H9 (cell line): Measurements from ENCODE around the gene SNRPF. TPM values are rescaled to one million over a fixed set of nuclear protein-coding genes. Genes with fewer than 3 reads are reported as not detected.
A peak's percentile ranks its signal among the peaks of the same experiment; 100 is the strongest.

Source experiments
- DNase-seq: peaks from one replicate; pipeline ENCODE4 v3.0.0-alpha.2; 2017
- H2AFZ ChIP-seq: one replicate; pipeline ENCODE4 v1.6.1; 2013; ENCODE audit warnings: mild to moderate bottlenecking, low read length, control low read depth, moderate library complexity
- H2AK5ac ChIP-seq: 2 replicates; pipeline ENCODE4 v1.6.1; 2013; ENCODE audit warnings: low read length, control low read depth, mixed read lengths; ENCODE audit not compliant: insufficient read length
- H2BK120ac ChIP-seq: one replicate; pipeline ENCODE4 v1.6.1; 2013; ENCODE audit warnings: low read depth, mild to moderate bottlenecking, low read length, control low read depth, inconsistent platforms; ENCODE audit not compliant: poor library complexity, severe bottlenecking
- H2BK12ac ChIP-seq: 2 replicates; pipeline ENCODE4 v1.6.1; 2013; ENCODE audit warnings: low read length, control low read depth, mixed read lengths, low read depth; ENCODE audit not compliant: insufficient read length
- H2BK15ac ChIP-seq: 2 replicates; pipeline ENCODE4 v1.6.1; 2013; ENCODE audit warnings: low read depth, low read length, control low read depth
- H2BK20ac ChIP-seq: one replicate; pipeline ENCODE4 v1.6.1; 2013; ENCODE audit warnings: low read depth, mild to moderate bottlenecking, low read length, control low read depth, inconsistent platforms; ENCODE audit not compliant: poor library complexity, severe bottlenecking
- H2BK5ac ChIP-seq: 2 replicates; pipeline ENCODE4 v1.6.1; 2013; ENCODE audit warnings: low read length, control low read depth, mixed read lengths; ENCODE audit not compliant: insufficient read length
- H3K14ac ChIP-seq: 2 replicates; pipeline ENCODE4 v1.6.1; 2013; ENCODE audit warnings: low read length, control low read depth; ENCODE audit not compliant: insufficient read depth
- H3K18ac ChIP-seq: 2 replicates; pipeline ENCODE4 v1.6.1; 2013; ENCODE audit warnings: low read depth, mild to moderate bottlenecking, mixed read lengths, low read length, control low read depth; ENCODE audit not compliant: insufficient read length
- H3K23ac ChIP-seq: 2 replicates; pipeline ENCODE4 v1.6.1; 2013; ENCODE audit warnings: low read length, control low read depth, mixed read lengths, low read depth; ENCODE audit not compliant: insufficient read length
- H3K23me2 ChIP-seq: 2 replicates; pipeline ENCODE4 v1.6.1; 2013; ENCODE audit warnings: low read depth, mild to moderate bottlenecking, mixed read lengths, low read length, control low read depth; ENCODE audit not compliant: insufficient read length, poor library complexity, severe bottlenecking
- H3K27ac ChIP-seq: 2 replicates; pipeline ENCODE4 v1.5.1; 2013; ENCODE audit warnings: low read length, control low read depth, mixed read lengths, low read depth; ENCODE audit not compliant: insufficient read length
- H3K27me3 ChIP-seq: 2 replicates; pipeline ENCODE4 v1.6.1; 2013; ENCODE audit warnings: low read length, control low read depth, inconsistent platforms; ENCODE audit not compliant: insufficient read depth
- H3K4ac ChIP-seq: 2 replicates; pipeline ENCODE4 v1.6.1; 2013; ENCODE audit warnings: low read depth, mild to moderate bottlenecking, control low read depth, inconsistent platforms, low read length, moderate library complexity
- H3K4me1 ChIP-seq: 2 replicates; pipeline ENCODE4 v1.6.1; 2013; ENCODE audit warnings: low read length, control low read depth, inconsistent platforms; ENCODE audit not compliant: insufficient read depth
- H3K4me2 ChIP-seq: 2 replicates; pipeline ENCODE4 v1.6.1; 2013; ENCODE audit warnings: low read length, control low read depth, mixed read lengths; ENCODE audit not compliant: insufficient read length, insufficient read depth
- H3K56ac ChIP-seq: 2 replicates; pipeline ENCODE4 v1.6.1; 2013; ENCODE audit warnings: low read depth, mild to moderate bottlenecking, mixed read lengths, low read length, control low read depth; ENCODE audit not compliant: insufficient read length
- H3K79me1 ChIP-seq: 2 replicates; pipeline ENCODE4 v1.6.1; 2013; ENCODE audit warnings: low read depth, mild to moderate bottlenecking, moderate library complexity, low read length, control low read depth, inconsistent platforms; ENCODE audit not compliant: insufficient read depth, poor library complexity, severe bottlenecking
- H3K79me2 ChIP-seq: 2 replicates; pipeline ENCODE4 v1.6.1; 2013; ENCODE audit warnings: low read length, control low read depth, inconsistent platforms; ENCODE audit not compliant: insufficient read depth
- H3K9ac ChIP-seq: 2 replicates; pipeline ENCODE4 v1.6.1; 2013; ENCODE audit warnings: low read length, control low read depth, mixed read lengths; ENCODE audit not compliant: insufficient read length; ENCODE audit errors: extremely low read depth
- H3K9me3 ChIP-seq: one replicate; pipeline ENCODE4 v1.6.1; 2013; ENCODE audit warnings: low read depth, low read length, inconsistent platforms; ENCODE audit not compliant: control insufficient read depth
- H3T11ph ChIP-seq: one replicate; pipeline ENCODE4 v1.6.1; 2013; ENCODE audit warnings: mild to moderate bottlenecking, low read length, control low read depth, inconsistent platforms
- H4K20me1 ChIP-seq: one replicate; pipeline ENCODE4 v1.6.1; 2013; ENCODE audit not compliant: control insufficient read depth, insufficient read length, insufficient read depth
- H4K5ac ChIP-seq: 2 replicates; pipeline ENCODE4 v1.6.1; 2013; ENCODE audit warnings: low read depth, mild to moderate bottlenecking, mixed read lengths, low read length, control low read depth; ENCODE audit not compliant: insufficient read length
- H4K8ac ChIP-seq: replicated peaks from 2 replicates; pipeline ENCODE4 v1.6.1; 2013; ENCODE audit warnings: low read length, control low read depth, mixed read lengths, low read depth; ENCODE audit not compliant: insufficient read length
- H4K91ac ChIP-seq: 2 replicates; pipeline ENCODE4 v1.6.1; 2013; ENCODE audit warnings: low read depth, mild to moderate bottlenecking, moderate library complexity, mixed read lengths, low read length, control low read depth; ENCODE audit not compliant: insufficient read length
- H3K27ac Mint-ChIP-seq, 3 experiments: 2 replicates in 2 of 3; 3 replicates in 1 of 3; pipeline ENCODE4 v1.8.0; 2020 to 2021; ENCODE audit warnings: mixed read lengths in 3 of 3, mild to moderate bottlenecking in 1 of 3, moderate library complexity in 1 of 3
- H3K27me3 Mint-ChIP-seq: 2 replicates; pipeline ENCODE4 v1.8.0; 2021; ENCODE audit warnings: low read depth, mild to moderate bottlenecking, moderate library complexity, mixed read lengths
- H3K36me3 Mint-ChIP-seq, 3 experiments: 2 replicates in 2 of 3; 3 replicates in 1 of 3; pipeline ENCODE4 v1.8.0; 2020 to 2021; ENCODE audit warnings: low read depth in 3 of 3, mixed read lengths in 3 of 3; ENCODE audit not compliant: insufficient read depth in 1 of 3
- H3K4me1 Mint-ChIP-seq, 2 experiments: 2 replicates each; pipeline ENCODE4 v1.8.0; 2020; ENCODE audit warnings: mixed read lengths in 2 of 2
- H3K4me3 Mint-ChIP-seq, 2 experiments: 2 replicates in 1 of 2; 3 replicates in 1 of 2; pipeline ENCODE4 v1.8.0; 2020 to 2021; ENCODE audit warnings: mild to moderate bottlenecking in 2 of 2, mixed read lengths in 2 of 2, moderate library complexity in 1 of 2
- H3K9me3 Mint-ChIP-seq, 2 experiments: 2 replicates in 1 of 2; 3 replicates in 1 of 2; pipeline ENCODE4 v1.8.0; 2020; ENCODE audit warnings: mild to moderate bottlenecking in 2 of 2, mixed read lengths in 2 of 2, moderate library complexity in 1 of 2
- CTCF ChIP-seq: fragments of 200-600 bp; sonication (generic); conservative IDR thresholded peaks from 3 replicates; pipeline ENCODE4 v1.8.0; 2021; ENCODE audit warnings: antibody characterized with exemption, mild to moderate bottlenecking
- WGBS: extraction: QIAGEN DNeasy Blood & Tissue Kit; methylation state at CpG from one replicate; pipeline ENCODE4 v1.1.7; 2013; ENCODE audit warnings: missing lambda C conversion rate, low lambda C conversion rate, mixed read lengths; ENCODE audit not compliant: insufficient read length; ENCODE audit errors: extremely low coverage; 5-methylcytosine and 5-hydroxymethylcytosine counted together
- total RNA-seq: library from RNA; stranded (reverse); gene quantifications from 2 replicates; pipeline ENCODE4 v1.2.1, GENCODE V29; 2021

Gene SNRPF
- total RNA-seq, 1 experiment from 2014 or later = 77.1 TPM

GRCh38 chr12:95848575-95849388 is 10.0 kb upstream of the SNRPF start:
- Histone ChIP-seq H2BK15ac (no peak overlapping the region), H3K27ac (no peak overlapping the region), H2BK5ac (no peak overlapping the region), H4K8ac (no peak overlapping the region), H3K4me2 (no peak overlapping the region), H3K27me3 (no peaks in the 10 kb centered on the region), H4K5ac (no peak overlapping the region), H3K23me2 (no peaks in the 10 kb centered on the region), H3K9ac (no peak overlapping the region), H3T11ph (no peak overlapping the region), H3K4ac (no peak overlapping the region), H3K14ac (no peak overlapping the region), H2AFZ (no peak overlapping the region), H3K56ac (no peak overlapping the region), H3K4me1 (no peaks in the 10 kb centered on the region), H3K23ac (no peak overlapping the region), H2BK20ac (no peak overlapping the region), H4K20me1 (no peaks in the 10 kb centered on the region), H2BK120ac (no peak overlapping the region), H2AK5ac (no peak overlapping the region), H3K79me1 (no peaks in the 10 kb centered on the region), H2BK12ac (no peak overlapping the region), H3K18ac (no peak overlapping the region), H3K9me3 (no peaks in the 10 kb centered on the region), H4K91ac (no peak overlapping the region), H3K79me2 (no peaks in the 10 kb centered on the region)
- Mint-ChIP-seq H3K4me1 (peaks cover 4 to 5% of the 10 kb centered on the region in 2 experiments), H3K4me3 (no peak overlapping the region), H3K9me3 (no peaks in the 10 kb centered on the region), H3K27me3 (no peaks in the 10 kb centered on the region), H3K36me3 (no peaks in the 10 kb centered on the region), H3K27ac (peak overlapping the region in 1 of 3 experiments; percentile 3; a peak in 1 of 7 replicates)
- no peak for DNase-seq
- TF ChIP-seq CTCF = peak; percentile 56; the same call in 2 of the 3 replicates
- no CpG with 5 or more reads among the region's 8 CpGs for WGBS
